Measurements from ENCODE around the gene STRBP.

The STRBP gene

GRCh38 chr9:123248630-123249029 is 19.8 kb downstream of the STRBP start:
- Histone ChIP-seq H3K36me3 (ENCODE audit: control insufficient read depth, insufficient read depth, low read length) (no peaks in the 10 kb centered on the region), H2BK120ac (ENCODE audit: low read depth, low read length) (no peak overlapping the region), H3K79me2 (ENCODE audit: control insufficient read depth, insufficient read depth, low read length) (peaks cover 7% of the 10 kb centered on the region), H3K79me1 (ENCODE audit: low read length) (peaks cover 7% of the 10 kb centered on the region), H3K27ac (ENCODE audit: low read depth, low read length) (no peak overlapping the region), H4K5ac (ENCODE audit: low read length) (no peak overlapping the region), H3K4me1 (ENCODE audit: control insufficient read depth, low read depth, low read length) (no peaks in the 10 kb centered on the region), H3K4me2 (ENCODE audit: low read length) (no peak overlapping the region), H2BK5ac (ENCODE audit: low read length) (no peak overlapping the region), H3K4ac (ENCODE audit: low read depth, low read length) (no peak overlapping the region), H4K8ac (ENCODE audit: low read depth, low read length) (no peak overlapping the region), H3K18ac (ENCODE audit: low read length) (no peak overlapping the region), H3K56ac (ENCODE audit: low read length) (no peak overlapping the region), H3K23ac (ENCODE audit: low read length) (no peak overlapping the region), H3K9ac (ENCODE audit: low read length) (no peak overlapping the region), H2AK5ac (ENCODE audit: low read length) (no peak overlapping the region), H3K27me3 (ENCODE audit: insufficient read depth, low read length, poor library complexity) (no peaks in the 10 kb centered on the region), H3K4me3 (ENCODE audit: low read length) (no peak overlapping the region), H2BK15ac (replicated peaks; ENCODE audit: low read depth) (no peak overlapping the region)
- WGBS (ENCODE audit: extremely low coverage, insufficient coverage, low lambda C conversion rate): no CpG with 5 or more reads among the region's 2 CpGs
- no peak for DNase-seq

GRCh38 chr9:123246534-123246933 is 21.9 kb downstream of the STRBP start:
- peaks cover 7% of the 10 kb centered on the region for H3K79me1 ChIP-seq (ENCODE audit: low read length)
- no peak for DNase-seq
- H3K9ac ChIP-seq (ENCODE audit: low read length): no peak overlapping the region
- no peak overlapping the region for H4K5ac ChIP-seq (ENCODE audit: low read length)
- H3K18ac ChIP-seq (ENCODE audit: low read length): no peak overlapping the region
- H3K4me3 ChIP-seq (ENCODE audit: low read length): no peak overlapping the region
- no peak overlapping the region for H2BK120ac ChIP-seq (ENCODE audit: low read depth, low read length)
- peaks cover 5% of the 10 kb centered on the region for H3K79me2 ChIP-seq (ENCODE audit: control insufficient read depth, insufficient read depth, low read length)
- H3K36me3 ChIP-seq (ENCODE audit: control insufficient read depth, insufficient read depth, low read length): no peaks in the 10 kb centered on the region
- no peak overlapping the region for H3K4me2 ChIP-seq (ENCODE audit: low read length)
- H3K27me3 ChIP-seq (ENCODE audit: insufficient read depth, low read length, poor library complexity): no peaks in the 10 kb centered on the region
- no peak overlapping the region for H4K8ac ChIP-seq (ENCODE audit: low read depth, low read length)
- H3K4ac ChIP-seq (ENCODE audit: low read depth, low read length): no peak overlapping the region
- no peak overlapping the region for H3K23ac ChIP-seq (ENCODE audit: low read length)
- H3K27ac ChIP-seq (ENCODE audit: low read depth, low read length): no peak overlapping the region
- no peak overlapping the region for H2BK15ac ChIP-seq (replicated peaks; ENCODE audit: low read depth)
- H3K56ac ChIP-seq (ENCODE audit: low read length): no peak overlapping the region
- H2BK5ac ChIP-seq (ENCODE audit: low read length): no peak overlapping the region
- no peaks in the 10 kb centered on the region for H3K4me1 ChIP-seq (ENCODE audit: control insufficient read depth, low read depth, low read length)
- no peak overlapping the region for H2AK5ac ChIP-seq (ENCODE audit: low read length)

GRCh38 chr9:123239726-123240125 is 28.7 kb downstream of the STRBP start:
- Histone ChIP-seq H2BK15ac (replicated peaks; ENCODE audit: low read depth) (no peak overlapping the region), H2BK5ac (ENCODE audit: low read length) (no peak overlapping the region), H3K27ac (ENCODE audit: low read depth, low read length) (no peak overlapping the region), H2AK5ac (ENCODE audit: low read length) (no peak overlapping the region), H3K79me2 (ENCODE audit: control insufficient read depth, insufficient read depth, low read length) (peaks cover 5% of the 10 kb centered on the region), H4K5ac (ENCODE audit: low read length) (no peak overlapping the region), H2BK120ac (ENCODE audit: low read depth, low read length) (no peak overlapping the region), H3K4me1 (ENCODE audit: control insufficient read depth, low read depth, low read length) (no peaks in the 10 kb centered on the region), H3K36me3 (ENCODE audit: control insufficient read depth, insufficient read depth, low read length) (no peaks in the 10 kb centered on the region), H3K4me2 (ENCODE audit: low read length) (no peak overlapping the region), H3K79me1 (ENCODE audit: low read length) (peaks cover 14% of the 10 kb centered on the region), H3K4ac (ENCODE audit: low read depth, low read length) (no peak overlapping the region), H3K9ac (ENCODE audit: low read length) (no peak overlapping the region), H3K18ac (ENCODE audit: low read length) (no peak overlapping the region), H3K56ac (ENCODE audit: low read length) (no peak overlapping the region), H4K8ac (ENCODE audit: low read depth, low read length) (no peak overlapping the region), H3K23ac (ENCODE audit: low read length) (no peak overlapping the region), H3K4me3 (ENCODE audit: low read length) (no peak overlapping the region), H3K27me3 (ENCODE audit: insufficient read depth, low read length, poor library complexity) (no peaks in the 10 kb centered on the region)
- DNase-seq: no peak
- no CpG with 5 or more reads among the region's 1 CpG for whole genome bisulfite sequencing (ENCODE audit: extremely low coverage, insufficient coverage, low lambda C conversion rate)

- H2BK15ac ChIP-seq (replicated peaks; ENCODE audit: low read depth): no peak overlapping the region
- H3K4me3 ChIP-seq (ENCODE audit: low read length): no peak overlapping the region
- no peak for DNase-seq
- WGBS (ENCODE audit: extremely low coverage, insufficient coverage, low lambda C conversion rate): no CpG with 5 or more reads among the region's 3 CpGs
- no peak overlapping the region for H2BK120ac ChIP-seq (ENCODE audit: low read depth, low read length)
- no peak overlapping the region for H3K23ac ChIP-seq (ENCODE audit: low read length)
- peaks cover 3% of the 10 kb centered on the region for H3K79me2 ChIP-seq (ENCODE audit: control insufficient read depth, insufficient read depth, low read length)
- no peak overlapping the region for H2BK5ac ChIP-seq (ENCODE audit: low read length)
- no peak overlapping the region for H3K18ac ChIP-seq (ENCODE audit: low read length)
- no peak overlapping the region for H3K9ac ChIP-seq (ENCODE audit: low read length)
- no peak overlapping the region for H4K8ac ChIP-seq (ENCODE audit: low read depth, low read length)
- H3K36me3 ChIP-seq (ENCODE audit: control insufficient read depth, insufficient read depth, low read length): no peaks in the 10 kb centered on the region
- no peak overlapping the region for H4K5ac ChIP-seq (ENCODE audit: low read length)
- no peak overlapping the region for H3K4ac ChIP-seq (ENCODE audit: low read depth, low read length)
- H3K56ac ChIP-seq (ENCODE audit: low read length): no peak overlapping the region
- H3K27ac ChIP-seq (ENCODE audit: low read depth, low read length): no peak overlapping the region
- H2AK5ac ChIP-seq (ENCODE audit: low read length): no peak overlapping the region
- no peak overlapping the region for H3K4me2 ChIP-seq (ENCODE audit: low read length)
- H3K27me3 ChIP-seq (ENCODE audit: insufficient read depth, low read length, poor library complexity): no peaks in the 10 kb centered on the region
- peaks cover 12% of the 10 kb centered on the region for H3K79me1 ChIP-seq (ENCODE audit: low read length)
- H3K4me1 ChIP-seq (ENCODE audit: control insufficient read depth, low read depth, low read length): no peaks in the 10 kb centered on the region
Measured at GRCh38 chr9:123238365-123238764, 30.0 kb downstream of the STRBP start.

GRCh38 chr9:123237220-123237619 is 31.2 kb downstream of the STRBP start:
- Histone ChIP-seq H2BK15ac (replicated peaks; ENCODE audit: low read depth) (no peak overlapping the region), H3K27me3 (ENCODE audit: insufficient read depth, low read length, poor library complexity) (no peaks in the 10 kb centered on the region), H2BK5ac (ENCODE audit: low read length) (no peak overlapping the region), H3K4me3 (ENCODE audit: low read length) (no peak overlapping the region), H3K79me1 (ENCODE audit: low read length) (peaks cover 12% of the 10 kb centered on the region), H3K18ac (ENCODE audit: low read length) (no peak overlapping the region), H2AK5ac (ENCODE audit: low read length) (no peak overlapping the region), H3K4me2 (ENCODE audit: low read length) (no peak overlapping the region), H4K5ac (ENCODE audit: low read length) (no peak overlapping the region), H3K56ac (ENCODE audit: low read length) (no peak overlapping the region), H3K36me3 (ENCODE audit: control insufficient read depth, insufficient read depth, low read length) (no peaks in the 10 kb centered on the region), H3K23ac (ENCODE audit: low read length) (no peak overlapping the region), H3K4ac (ENCODE audit: low read depth, low read length) (no peak overlapping the region), H4K8ac (ENCODE audit: low read depth, low read length) (no peak overlapping the region), H3K9ac (ENCODE audit: low read length) (no peak overlapping the region), H3K79me2 (ENCODE audit: control insufficient read depth, insufficient read depth, low read length) (peaks cover 3% of the 10 kb centered on the region), H3K27ac (ENCODE audit: low read depth, low read length) (no peak overlapping the region), H2BK120ac (ENCODE audit: low read depth, low read length) (no peak overlapping the region), H3K4me1 (ENCODE audit: control insufficient read depth, low read depth, low read length) (peaks cover 2% of the 10 kb centered on the region)
- DNase-seq: no peak
- no CpG with 5 or more reads among the region's 2 CpGs for WGBS (ENCODE audit: extremely low coverage, insufficient coverage, low lambda C conversion rate)

- Histone ChIP-seq H3K27ac (ENCODE audit: low read depth, low read length) (no peak overlapping the region), H3K56ac (ENCODE audit: low read length) (no peak overlapping the region), H3K36me3 (ENCODE audit: control insufficient read depth, insufficient read depth, low read length) (no peaks in the 10 kb centered on the region), H4K5ac (ENCODE audit: low read length) (no peak overlapping the region), H3K79me2 (ENCODE audit: control insufficient read depth, insufficient read depth, low read length) (no peaks in the 10 kb centered on the region), H3K4me2 (ENCODE audit: low read length) (no peak overlapping the region), H2BK120ac (ENCODE audit: low read depth, low read length) (no peak overlapping the region), H3K9ac (ENCODE audit: low read length) (no peak overlapping the region), H3K4ac (ENCODE audit: low read depth, low read length) (no peak overlapping the region), H3K4me1 (ENCODE audit: control insufficient read depth, low read depth, low read length) (peaks cover 2% of the 10 kb centered on the region), H3K18ac (ENCODE audit: low read length) (no peak overlapping the region), H4K8ac (ENCODE audit: low read depth, low read length) (no peak overlapping the region), H2BK5ac (ENCODE audit: low read length) (no peak overlapping the region), H3K4me3 (ENCODE audit: low read length) (no peak overlapping the region), H2AK5ac (ENCODE audit: low read length) (no peak overlapping the region), H3K23ac (ENCODE audit: low read length) (no peak overlapping the region), H3K79me1 (ENCODE audit: low read length) (peaks cover 7% of the 10 kb centered on the region), H3K27me3 (ENCODE audit: insufficient read depth, low read length, poor library complexity) (no peaks in the 10 kb centered on the region), H2BK15ac (replicated peaks; ENCODE audit: low read depth) (no peak overlapping the region)
- no CpG with 5 or more reads among the region's 1 CpG for WGBS (ENCODE audit: extremely low coverage, insufficient coverage, low lambda C conversion rate)
- DNase-seq: no peak
Measured at GRCh38 chr9:123235448-123235847, 32.9 kb downstream of the STRBP start.

All from mesendoderm (in vitro differentiated cells).